OCI-LY3 (cell line): ENCODE results near the gene PSENEN.

ENCODE experiments used
- H2AFZ ChIP-seq: fragments of 200-600, 300-600 bp; shearing (Covaris generic); 2 replicates; pipeline ENCODE4 v1.6.0; 2014; ENCODE audit warnings: antibody characterized with exemption, low read depth, low read length
- H3K27ac ChIP-seq: fragments of 200-600, 300-600 bp; sonication (generic); 2 replicates; pipeline ENCODE4 v1.5.1; 2014; ENCODE audit warnings: mild to moderate bottlenecking, low read length, moderate library complexity, mixed read lengths
- H3K27me3 ChIP-seq: fragments of 200-600, 300-600 bp; sonication (generic); 2 replicates; pipeline ENCODE4 v1.6.1; 2014; ENCODE audit warnings: low read depth, low read length, mixed read lengths
- H3K36me3 ChIP-seq: fragments of 200-600, 300-600 bp; sonication (generic); replicated peaks from 2 replicates; pipeline ENCODE3; 2014; ENCODE audit warnings: low read depth, low read length, mixed read lengths
- H3K4me1 ChIP-seq: fragments of 300-600, 200-600 bp; sonication (generic); 2 replicates; pipeline ENCODE4 v1.6.1; 2014; ENCODE audit warnings: low read length, mixed read lengths
- H3K4me2 ChIP-seq: fragments of 200-600, 300-600 bp; sonication (generic); 2 replicates; pipeline ENCODE4 v1.6.1; 2014; ENCODE audit warnings: low read length, mixed read lengths
- H3K4me3 ChIP-seq: fragments of 300-600, 200-600 bp; sonication (generic); 2 replicates; pipeline ENCODE4 v1.5.1; 2014; ENCODE audit warnings: antibody characterized with exemption, mild to moderate bottlenecking, low read length, moderate library complexity
- H3K79me2 ChIP-seq: fragments of 300-600, 200-600 bp; shearing (Covaris generic); 2 replicates; pipeline ENCODE4 v1.6.1; 2014; ENCODE audit warnings: mild to moderate bottlenecking, low read length, mixed read lengths
- H3K9ac ChIP-seq: fragments of 300-600, 200-600 bp; shearing (Covaris generic); 2 replicates; pipeline ENCODE4 v1.6.0; 2014; ENCODE audit warnings: mild to moderate bottlenecking, low read length, moderate library complexity
- H3K9me3 ChIP-seq: fragments of 200-600, 300-600 bp; shearing (Covaris generic); 2 replicates; pipeline ENCODE4 v1.6.1; 2014; ENCODE audit warnings: low read length, mixed read lengths; ENCODE audit not compliant: insufficient read depth
- H4K20me1 ChIP-seq: fragments of 200-600, 300-600 bp; sonication (generic); 2 replicates; pipeline ENCODE4 v1.6.1; 2016; ENCODE audit warnings: low read length, mixed read lengths; ENCODE audit not compliant: insufficient read depth
- EZH2phosphoT487 ChIP-seq: fragments of 200-600 bp; shearing (Covaris generic); IDR thresholded peaks from 2 replicates; pipeline ENCODE4 v1.6.1; 2018; ENCODE audit warnings: antibody characterized with exemption, mixed run types, low read depth
- TF ChIP-seq, protein P1 (sequence below): fragments of 200-600, 300-600 bp; sonication (generic); IDR thresholded peaks from 2 replicates; pipeline ENCODE4 v1.5.1; 2014; ENCODE audit warnings: antibody characterized with exemption, low read length, low read depth

PSENEN gene

DNA sequence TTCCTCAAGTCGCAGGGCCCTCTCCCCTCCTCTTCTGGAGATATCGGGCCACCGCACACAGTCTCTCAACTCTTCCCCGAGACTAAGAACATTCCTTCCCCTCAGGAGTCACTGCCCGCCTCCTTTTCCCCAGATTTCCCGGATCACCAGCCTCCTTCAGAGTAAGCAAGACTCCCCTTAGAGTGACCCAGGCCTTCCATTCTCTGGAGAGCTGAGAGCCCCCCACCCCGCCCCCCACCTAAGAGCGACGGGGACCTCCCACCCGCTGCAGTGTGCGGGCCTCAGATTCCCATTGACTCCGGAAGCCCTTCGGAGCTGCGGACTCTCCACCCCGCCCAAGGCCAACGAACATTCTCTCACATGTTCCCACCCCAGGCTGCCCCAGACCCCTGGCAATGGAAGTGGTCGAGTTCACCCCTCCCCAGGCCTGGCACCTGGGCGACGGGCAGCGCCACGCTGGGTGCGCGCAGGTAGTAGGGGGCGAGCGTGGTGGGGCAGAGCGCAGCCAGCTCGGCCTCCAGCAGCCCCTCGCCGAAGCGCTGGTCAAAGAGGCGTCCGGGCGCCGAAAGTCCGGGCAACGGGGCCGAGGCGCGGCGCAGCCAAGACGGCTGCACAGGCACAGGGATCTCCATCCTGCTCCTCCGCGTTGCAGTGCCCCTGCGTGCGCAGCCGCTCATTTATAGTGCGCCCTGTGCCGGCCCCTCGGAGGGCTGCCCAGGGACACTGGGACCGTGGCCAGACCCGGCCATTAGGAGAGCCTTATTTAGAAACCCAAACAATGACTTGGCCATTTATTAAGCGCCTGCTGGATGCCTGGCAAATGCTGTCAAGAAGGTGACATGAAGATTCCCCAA, 11.2 kb downstream of the PSENEN start, which contains the start of gene HSPB6:
HSPB6 (minus strand) TSS at position 653 of the 854 bp plus-strand sequence; CDS start at position 632, 21 bp downstream.
- H2AFZ ChIP-seq, result no peak within 1 kb of the TSS
- H3K79me2 ChIP-seq, result peaks cover 18% of the 10 kb centered on the region
- peaks cover 13% of the 10 kb centered on the region for H3K4me1 ChIP-seq
- peaks cover 3% of the 10 kb centered on the region for H4K20me1 ChIP-seq
- H3K4me3 ChIP-seq, result peak within 1 kb of the TSS; percentile 79
- peaks cover 12% of the 10 kb centered on the region for H3K36me3 ChIP-seq
- peak within 1 kb of the TSS; percentile 48 for H3K27ac ChIP-seq
- no peaks in the 10 kb centered on the region for H3K9me3 ChIP-seq
- H3K27me3 ChIP-seq, result no peaks in the 10 kb centered on the region
- TF ChIP-seq, protein P1, sequence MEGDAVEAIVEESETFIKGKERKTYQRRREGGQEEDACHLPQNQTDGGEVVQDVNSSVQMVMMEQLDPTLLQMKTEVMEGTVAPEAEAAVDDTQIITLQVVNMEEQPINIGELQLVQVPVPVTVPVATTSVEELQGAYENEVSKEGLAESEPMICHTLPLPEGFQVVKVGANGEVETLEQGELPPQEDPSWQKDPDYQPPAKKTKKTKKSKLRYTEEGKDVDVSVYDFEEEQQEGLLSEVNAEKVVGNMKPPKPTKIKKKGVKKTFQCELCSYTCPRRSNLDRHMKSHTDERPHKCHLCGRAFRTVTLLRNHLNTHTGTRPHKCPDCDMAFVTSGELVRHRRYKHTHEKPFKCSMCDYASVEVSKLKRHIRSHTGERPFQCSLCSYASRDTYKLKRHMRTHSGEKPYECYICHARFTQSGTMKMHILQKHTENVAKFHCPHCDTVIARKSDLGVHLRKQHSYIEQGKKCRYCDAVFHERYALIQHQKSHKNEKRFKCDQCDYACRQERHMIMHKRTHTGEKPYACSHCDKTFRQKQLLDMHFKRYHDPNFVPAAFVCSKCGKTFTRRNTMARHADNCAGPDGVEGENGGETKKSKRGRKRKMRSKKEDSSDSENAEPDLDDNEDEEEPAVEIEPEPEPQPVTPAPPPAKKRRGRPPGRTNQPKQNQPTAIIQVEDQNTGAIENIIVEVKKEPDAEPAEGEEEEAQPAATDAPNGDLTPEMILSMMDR, result no peak
- TF ChIP-seq EZH2phosphoT487, result no peak
- peak within 1 kb of the TSS; percentile 81 for H3K4me2 ChIP-seq
- peak within 1 kb of the TSS; percentile 70 for H3K9ac ChIP-seq

DNA sequence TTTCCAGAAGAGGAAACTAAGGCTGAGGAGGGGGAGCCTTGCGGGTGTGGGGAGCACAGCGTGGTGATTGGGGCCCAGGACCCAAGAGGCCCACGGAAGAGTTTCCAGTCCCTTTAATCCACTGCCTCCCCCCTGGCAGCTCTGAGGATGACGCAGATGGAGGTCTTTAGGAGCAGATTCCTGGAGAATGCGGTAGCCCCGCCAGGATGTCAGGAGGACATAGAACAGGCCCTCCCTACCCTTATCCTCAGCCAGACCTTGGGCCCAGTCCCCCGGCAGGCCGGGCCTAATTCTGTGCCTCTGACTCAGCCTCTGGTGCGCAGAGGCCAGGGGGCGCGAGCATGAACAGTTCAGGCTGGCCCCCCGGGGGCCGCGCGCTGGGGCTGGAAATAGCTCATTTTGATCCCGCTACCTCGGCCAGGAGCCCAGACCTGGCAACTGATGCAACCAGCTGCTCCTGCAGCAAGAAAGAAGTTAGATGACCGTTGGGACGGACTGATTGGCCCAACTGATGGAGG, 11.8 kb downstream of the PSENEN start:
- peaks cover 13% of the 10 kb centered on the region for H3K4me1 ChIP-seq
- no peak overlapping the region for H2AFZ ChIP-seq
- peak overlapping the region; percentile 79 for H3K4me3 ChIP-seq
- peaks cover 18% of the 10 kb centered on the region for H3K79me2 ChIP-seq
- TF ChIP-seq, protein P1, result no peak
- no peak for TF ChIP-seq EZH2phosphoT487
- H3K4me2 ChIP-seq, result peak overlapping the region; percentile 81
- no peaks in the 10 kb centered on the region for H3K27me3 ChIP-seq
- peaks cover 3% of the 10 kb centered on the region for H4K20me1 ChIP-seq
- peak overlapping the region; percentile 70 for H3K9ac ChIP-seq
- peak overlapping the region; percentile 48 for H3K27ac ChIP-seq
- no peaks in the 10 kb centered on the region for H3K9me3 ChIP-seq
- H3K36me3 ChIP-seq, result peaks cover 17% of the 10 kb centered on the region

DNA sequence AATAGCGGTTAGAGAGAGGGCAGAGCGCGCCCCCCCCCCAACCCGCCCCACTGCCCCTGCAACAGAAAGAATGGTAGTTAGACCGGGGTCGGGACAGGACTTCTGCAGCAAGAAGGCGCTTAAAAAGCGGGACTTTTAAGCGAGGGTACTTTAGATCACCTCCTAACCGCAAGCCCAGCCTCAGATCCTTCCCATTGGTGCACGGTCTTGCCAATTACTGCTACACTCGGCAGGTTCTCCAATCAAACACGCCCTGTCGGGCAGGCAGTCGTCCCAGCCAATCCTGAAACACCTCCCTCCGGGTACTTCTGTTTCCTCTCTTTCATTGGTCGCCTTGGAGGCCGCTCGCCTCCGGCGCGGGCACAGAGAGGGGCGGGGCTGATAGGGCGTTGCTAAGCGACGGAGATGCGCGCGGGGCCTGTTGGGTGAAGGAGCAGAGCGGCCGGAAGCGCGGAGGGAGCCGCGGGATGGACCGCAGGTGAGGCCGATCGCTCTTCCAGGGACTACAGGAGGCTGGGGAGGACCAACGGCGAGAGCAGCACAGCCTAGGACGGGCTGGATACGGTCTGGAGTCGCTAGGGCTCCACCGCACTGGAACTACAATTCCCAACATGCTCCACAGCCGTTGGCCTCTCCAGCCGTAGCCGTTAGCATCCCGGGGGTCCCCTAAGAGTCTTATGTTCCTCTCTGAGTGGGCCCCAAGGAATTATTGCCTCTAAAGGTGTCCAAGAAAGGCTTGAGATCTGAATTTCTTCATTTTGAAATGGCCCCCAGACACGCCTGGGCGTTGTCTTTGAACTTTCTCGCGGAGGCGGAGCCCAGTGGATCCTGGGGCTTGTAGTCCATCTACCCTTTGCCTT, 12.5 kb downstream of the PSENEN start, which contains the start of gene PROSER3:
PROSER3 (plus strand) TSS at position 428 of the 860 bp plus-strand sequence; CDS start at position 468, 40 bp downstream.
- no peak for TF ChIP-seq EZH2phosphoT487
- TF ChIP-seq, protein P1, result no peak
- Histone ChIP-seq H3K4me2 (peak within 1 kb of the TSS; percentile 81), H2AFZ (peak within 1 kb of the TSS; percentile 70), H3K79me2 (peaks cover 18% of the 10 kb centered on the region), H3K27me3 (no peaks in the 10 kb centered on the region), H3K36me3 (peaks cover 17% of the 10 kb centered on the region), H3K4me3 (peak within 1 kb of the TSS; percentile 79), H4K20me1 (peaks cover 3% of the 10 kb centered on the region), H3K27ac (peak within 1 kb of the TSS; percentile 72), H3K9ac (peak within 1 kb of the TSS; percentile 88), H3K9me3 (no peaks in the 10 kb centered on the region), H3K4me1 (peaks cover 13% of the 10 kb centered on the region)
